ENCODE results near the gene IL1RAPL1. TPM values are rescaled to one million over a fixed set of nuclear protein-coding genes. Genes with fewer than 3 reads are reported as not detected.
A peak's percentile ranks its signal among the peaks of the same experiment; 100 is the strongest.

Gene IL1RAPL1
- total RNA-seq, 1 donor, result under 0.01 TPM

- DNase-seq (ENCODE audit: low read depth in 2 of 3, low spot score in 2 of 3), result no peak
Observed at GRCh38 chrX:29851857-29852605, 1264.8 kb downstream of the IL1RAPL1 start.

- no peak for DNase-seq (ENCODE audit: low read depth in 2 of 3, low spot score in 2 of 3)
Observed at GRCh38 chrX:29852767-29853166, 1265.5 kb downstream of the IL1RAPL1 start.

- no peak for DNase-seq (ENCODE audit: low read depth in 2 of 3, low spot score in 2 of 3)
Observed at GRCh38 chrX:29858714-29859113, 1271.5 kb downstream of the IL1RAPL1 start.

GRCh38 chrX:29862126-29862677, 1275.0 kb downstream of the IL1RAPL1 start:
- no peak for DNase-seq (ENCODE audit: low read depth in 2 of 3, low spot score in 2 of 3)

- DNase-seq (ENCODE audit: low read depth in 2 of 3, low spot score in 2 of 3), result no peak
Observed at GRCh38 chrX:29867971-29868370, 1280.7 kb downstream of the IL1RAPL1 start.

- no peak for DNase-seq (ENCODE audit: low read depth in 2 of 3, low spot score in 2 of 3)
Observed at GRCh38 chrX:29869837-29870236, 1282.6 kb downstream of the IL1RAPL1 start.

- DNase-seq (ENCODE audit: low read depth in 2 of 3, low spot score in 2 of 3), result no peak
Observed at GRCh38 chrX:29870608-29871007, 1283.4 kb downstream of the IL1RAPL1 start.

GRCh38 chrX:29872831-29873230, 1285.6 kb downstream of the IL1RAPL1 start:
- no peak for DNase-seq (ENCODE audit: low read depth in 2 of 3, low spot score in 2 of 3)

GRCh38 chrX:29876733-29877132, 1289.5 kb downstream of the IL1RAPL1 start:
- no peak for DNase-seq (ENCODE audit: low read depth in 2 of 3, low spot score in 2 of 3)

GRCh38 chrX:29880977-29881376, 1293.7 kb downstream of the IL1RAPL1 start:
- DNase-seq (ENCODE audit: low read depth in 2 of 3, low spot score in 2 of 3), result no peak

GRCh38 chrX:29890004-29890403, 1302.8 kb downstream of the IL1RAPL1 start:
- no peak for DNase-seq (ENCODE audit: low read depth in 2 of 3, low spot score in 2 of 3)

GRCh38 chrX:29890646-29891200, 1303.5 kb downstream of the IL1RAPL1 start:
- no peak for DNase-seq (ENCODE audit: low read depth in 2 of 3, low spot score in 2 of 3)

GRCh38 chrX:29902004-29902403, 1314.8 kb downstream of the IL1RAPL1 start:
- DNase-seq (ENCODE audit: low read depth in 2 of 3, low spot score in 2 of 3), result no peak

- DNase-seq (ENCODE audit: low read depth in 2 of 3, low spot score in 2 of 3), result no peak
Observed at GRCh38 chrX:29903360-29903759, 1316.1 kb downstream of the IL1RAPL1 start.

GRCh38 chrX:29911673-29912072, 1324.4 kb downstream of the IL1RAPL1 start:
- no peak for DNase-seq (ENCODE audit: low read depth in 2 of 3, low spot score in 2 of 3)

GRCh38 chrX:29913647-29914046, 1326.4 kb downstream of the IL1RAPL1 start:
- DNase-seq (ENCODE audit: low read depth in 2 of 3, low spot score in 2 of 3), result no peak

GRCh38 chrX:29922607-29923006, 1335.4 kb downstream of the IL1RAPL1 start:
- no peak for DNase-seq (ENCODE audit: low read depth in 2 of 3, low spot score in 2 of 3)

GRCh38 chrX:29926056-29926455, 1338.8 kb downstream of the IL1RAPL1 start:
- no peak for DNase-seq (ENCODE audit: low read depth in 2 of 3, low spot score in 2 of 3)

- no peak for DNase-seq (ENCODE audit: low read depth in 2 of 3, low spot score in 2 of 3)
Observed at GRCh38 chrX:29926659-29927058, 1339.4 kb downstream of the IL1RAPL1 start.

- no peak for DNase-seq (ENCODE audit: low read depth in 2 of 3, low spot score in 2 of 3)
Observed at GRCh38 chrX:29935455-29935854, 1348.2 kb downstream of the IL1RAPL1 start.

GRCh38 chrX:29940750-29941149, 1353.5 kb downstream of the IL1RAPL1 start:
- DNase-seq (ENCODE audit: low read depth in 2 of 3, low spot score in 2 of 3), result no peak

- peak in 2 of 3 donors; percentile 0 to 2 for DNase-seq (ENCODE audit: low read depth in 2 of 3, low spot score in 2 of 3)
Observed at GRCh38 chrX:29941287-29941686, 1354.0 kb downstream of the IL1RAPL1 start.
